Measurements from ENCODE around the gene SAFB.

DNA sequence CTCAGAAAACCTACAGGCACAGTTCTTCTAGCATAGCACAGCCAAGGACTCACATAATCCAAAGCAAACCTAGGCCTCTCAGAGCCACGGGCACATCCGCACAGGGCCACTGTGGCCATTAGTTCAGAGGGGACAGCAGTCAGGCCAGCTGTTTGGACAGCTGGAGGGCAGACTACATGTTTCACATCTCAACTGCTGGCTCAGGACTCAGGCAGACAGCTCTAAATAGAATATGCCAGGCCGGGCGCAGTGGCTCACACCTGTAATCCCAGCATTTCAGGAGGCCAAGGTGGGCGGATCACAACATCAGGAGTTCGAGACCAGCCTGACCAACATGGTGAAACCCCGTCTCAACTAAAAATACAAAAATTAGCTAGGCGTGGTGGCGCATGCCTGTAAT is 27.1 kb upstream of the SAFB start:
- TF ChIP-seq, protein P1, sequence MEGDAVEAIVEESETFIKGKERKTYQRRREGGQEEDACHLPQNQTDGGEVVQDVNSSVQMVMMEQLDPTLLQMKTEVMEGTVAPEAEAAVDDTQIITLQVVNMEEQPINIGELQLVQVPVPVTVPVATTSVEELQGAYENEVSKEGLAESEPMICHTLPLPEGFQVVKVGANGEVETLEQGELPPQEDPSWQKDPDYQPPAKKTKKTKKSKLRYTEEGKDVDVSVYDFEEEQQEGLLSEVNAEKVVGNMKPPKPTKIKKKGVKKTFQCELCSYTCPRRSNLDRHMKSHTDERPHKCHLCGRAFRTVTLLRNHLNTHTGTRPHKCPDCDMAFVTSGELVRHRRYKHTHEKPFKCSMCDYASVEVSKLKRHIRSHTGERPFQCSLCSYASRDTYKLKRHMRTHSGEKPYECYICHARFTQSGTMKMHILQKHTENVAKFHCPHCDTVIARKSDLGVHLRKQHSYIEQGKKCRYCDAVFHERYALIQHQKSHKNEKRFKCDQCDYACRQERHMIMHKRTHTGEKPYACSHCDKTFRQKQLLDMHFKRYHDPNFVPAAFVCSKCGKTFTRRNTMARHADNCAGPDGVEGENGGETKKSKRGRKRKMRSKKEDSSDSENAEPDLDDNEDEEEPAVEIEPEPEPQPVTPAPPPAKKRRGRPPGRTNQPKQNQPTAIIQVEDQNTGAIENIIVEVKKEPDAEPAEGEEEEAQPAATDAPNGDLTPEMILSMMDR (IDR thresholded peaks at IDR 0.05; ENCODE audit: insufficient read depth, low read depth, low read length): no peak
- no peak for TF ChIP-seq EZH2 (IDR thresholded peaks at IDR 0.05; ENCODE audit: insufficient read depth, low read length)

Data from astrocyte (in vitro differentiated cells and primary cell).